CD14-positive monocyte (primary cell): ENCODE data around the gene KIF5C. TPM values are rescaled to one million over a fixed set of nuclear protein-coding genes. Genes with fewer than 3 reads are reported as not detected.

ENCODE experiments used
- DNase-seq, 3 donors: peaks; one replicate each; pipeline ENCODE4 v3.0.0-alpha.2; 2011 to 2022
- H2AFZ ChIP-seq: 2 replicates; pipeline ENCODE4 v1.6.0; 2012; ENCODE audit warnings: mild to moderate bottlenecking, low read depth, low read length, inconsistent platforms; ENCODE audit not compliant: insufficient read depth, poor library complexity, severe bottlenecking
- H3K27ac ChIP-seq, 2 donors: 1 replicate in 1 of 2; 2 replicates in 1 of 2; pipeline ENCODE4 v1.5.1; 2012 to 2013; ENCODE audit warnings: low read length in 2 of 2, control low read depth in 1 of 2, inconsistent platforms in 1 of 2, low read depth in 1 of 2, mild to moderate bottlenecking in 1 of 2
- H3K27me3 ChIP-seq, 2 donors: one replicate each; pipeline versions ENCODE4 v1.6.0 to v1.6.1; 2011 to 2013; ENCODE audit warnings: low read length in 2 of 2; ENCODE audit not compliant: control insufficient read depth in 2 of 2, insufficient read depth in 2 of 2
- H3K36me3 ChIP-seq, 2 donors: replicated peaks in 1 of 2; 1 replicate in 1 of 2; 2 replicates in 1 of 2; pipeline versions ENCODE4 v1.5.1 to v1.6.1; 2012 to 2013; ENCODE audit warnings: low read length in 2 of 2, control low read depth in 1 of 2, inconsistent platforms in 1 of 2, mild to moderate bottlenecking in 1 of 2; ENCODE audit not compliant: insufficient read depth in 2 of 2, control insufficient read depth in 1 of 2
- H3K4me1 ChIP-seq, 2 donors: 1 replicate in 1 of 2; 2 replicates in 1 of 2; pipeline versions ENCODE4 v1.5.1 to v1.6.1; 2012 to 2013; ENCODE audit warnings: low read length in 2 of 2, control low read depth in 1 of 2, inconsistent platforms in 1 of 2, mild to moderate bottlenecking in 1 of 2, moderate library complexity in 1 of 2; ENCODE audit not compliant: insufficient read depth in 2 of 2, control insufficient read depth in 1 of 2
- H3K4me2 ChIP-seq: replicated peaks from 2 replicates; pipeline ENCODE3; 2012; ENCODE audit warnings: low read length, moderate library complexity, mild to moderate bottlenecking; ENCODE audit not compliant: poor library complexity, severe bottlenecking; ENCODE audit errors: extremely low read depth
- H3K4me3 ChIP-seq, 3 experiments: fragments of 200-600 bp in 1 of 3; sonication (generic) in 1 of 3; replicated peaks in 1 of 3; 1 replicate in 2 of 3; 2 replicates in 1 of 3; pipeline ENCODE4 v1.5.1; 2011 to 2013; ENCODE audit warnings: low read length in 3 of 3, mild to moderate bottlenecking in 3 of 3, control low read depth in 2 of 3, low read depth in 2 of 3, inconsistent platforms in 1 of 3, moderate library complexity in 1 of 3
- H3K79me2 ChIP-seq: 2 replicates; pipeline ENCODE4 v1.6.0; 2012; ENCODE audit warnings: mild to moderate bottlenecking, control low read depth, inconsistent platforms, low read length, moderate library complexity; ENCODE audit not compliant: insufficient read depth
- H3K9ac ChIP-seq: 2 replicates; pipeline ENCODE4 v1.6.0; 2017; ENCODE audit warnings: low read length, mild to moderate bottlenecking; ENCODE audit not compliant: insufficient read depth, poor library complexity, severe bottlenecking
- H3K9me3 ChIP-seq, 2 donors: replicated peaks in 1 of 2; 1 replicate in 1 of 2; 2 replicates in 1 of 2; pipeline versions ENCODE4 v1.5.1 to v1.6.1; 2012 to 2013; ENCODE audit warnings: low read length in 2 of 2, control low read depth in 1 of 2; ENCODE audit not compliant: control insufficient read depth in 1 of 2, insufficient read depth in 1 of 2
- H4K20me1 ChIP-seq: 2 replicates; pipeline ENCODE4 v1.6.0; 2012; ENCODE audit warnings: mild to moderate bottlenecking, low read length, control low read depth, moderate library complexity; ENCODE audit not compliant: insufficient read depth
- H3K27ac Mint-ChIP-seq, 7 donors: one replicate each; pipeline ENCODE4 v1.8.0; 2020; ENCODE audit warnings: mild to moderate bottlenecking in 7 of 7, mixed read lengths in 7 of 7, moderate library complexity in 6 of 7, inconsistent platforms in 2 of 7
- H3K27me3 Mint-ChIP-seq, 3 donors: one replicate each; pipeline ENCODE4 v1.8.0; 2021 to 2022; ENCODE audit warnings: low read depth in 3 of 3, mild to moderate bottlenecking in 3 of 3, mixed read lengths in 3 of 3, moderate library complexity in 3 of 3, inconsistent platforms in 1 of 3
- H3K36me3 Mint-ChIP-seq, 2 donors: one replicate each; pipeline ENCODE4 v1.8.0; 2020; ENCODE audit warnings: mixed read lengths in 2 of 2, inconsistent platforms in 1 of 2, mild to moderate bottlenecking in 1 of 2
- H3K4me1 Mint-ChIP-seq: one replicate; pipeline ENCODE4 v1.8.0; 2020; ENCODE audit warnings: mild to moderate bottlenecking, mixed read lengths
- H3K4me3 Mint-ChIP-seq, 2 donors: one replicate each; pipeline ENCODE4 v1.8.0; 2020; ENCODE audit warnings: mild to moderate bottlenecking in 2 of 2, mixed read lengths in 2 of 2, moderate library complexity in 1 of 2
- H3K9me3 Mint-ChIP-seq, 7 donors: one replicate each; pipeline ENCODE4 v1.8.0; 2020 to 2022; ENCODE audit warnings: mixed read lengths in 7 of 7, mild to moderate bottlenecking in 6 of 7, moderate library complexity in 6 of 7, inconsistent platforms in 2 of 7
- CTCF ChIP-seq: fragments of 200-600 bp; IDR thresholded peaks from one replicate; pipeline ENCODE4 v1.8.0; 2022; ENCODE audit warnings: antibody characterized with exemption, mild to moderate bottlenecking
- WGBS: methylation state at CpG from one replicate; pipeline ENCODE4 v1.1.5; 2013; ENCODE audit warnings: missing lambda C conversion rate; ENCODE audit not compliant: insufficient coverage; 5-methylcytosine and 5-hydroxymethylcytosine counted together
- intact Hi-C, 2 donors: fragments of 100-400 bp; cut with micrococcal nuclease; formaldehyde crosslinking; loops; one replicate each; pipeline versions ENCODE4 v1.15.0 to v1.15.1; 2023
- polyA plus RNA-seq, 3 donors: library from polyadenylated mRNA; depleted of rRNA in 1 of 3; unstranded in 2 of 3; stranded (reverse) in 1 of 3; fragments of 300-500 nt in 2 of 3; fragments of >200 nt in 1 of 3; fragmentation: Illumina TruSeq in 2 of 3; gene quantifications; 1 replicate in 2 of 3; 2 replicates in 1 of 3; pipeline ENCODE4 v1.2.3, GENCODE V29; 2012 to 2021

The KIF5C gene
- polyA plus RNA-seq, 3 donors, result 0.04 TPM; not detected in 2

- H3K9ac ChIP-seq, result no peak overlapping the region
- Mint-ChIP-seq H3K4me1 (peaks cover 24% of the 10 kb centered on the region), H3K27me3 (no peaks in the 10 kb centered on the region), H3K9me3 (no peaks in the 10 kb centered on the region), H3K4me3 (no peak overlapping the region), H3K36me3 (no peaks in the 10 kb centered on the region), H3K27ac (no peak overlapping the region)
- H3K27me3 ChIP-seq, result no peaks in the 10 kb centered on the region
- H3K9me3 ChIP-seq, result no peaks in the 10 kb centered on the region
- no peaks in the 10 kb centered on the region for H3K36me3 ChIP-seq
- no peaks in the 10 kb centered on the region for H3K79me2 ChIP-seq
- H4K20me1 ChIP-seq, result no peaks in the 10 kb centered on the region
- intact Hi-C loops, result no loop called here
- H3K4me2 ChIP-seq, result no peak overlapping the region
- no peak for TF ChIP-seq CTCF
- DNase-seq, result no peak
- peak overlapping the region; percentile 15 for H2AFZ ChIP-seq
- no peak overlapping the region for H3K27ac ChIP-seq
- peaks cover 8 to 10% of the 10 kb centered on the region in 2 donors for H3K4me1 ChIP-seq
- H3K4me3 ChIP-seq, result no peak overlapping the region
Measured at GRCh38 chr2:148984449-148984848, 109.4 kb downstream of the KIF5C start.

- Histone ChIP-seq H3K4me3 (no peak overlapping the region), H2AFZ (peak overlapping the region; percentile 37), H4K20me1 (no peaks in the 10 kb centered on the region), H3K9ac (no peak overlapping the region), H3K4me2 (no peak overlapping the region), H3K36me3 (no peaks in the 10 kb centered on the region), H3K4me1 (peaks cover 8 to 10% of the 10 kb centered on the region in 2 donors), H3K27me3 (no peaks in the 10 kb centered on the region), H3K79me2 (no peaks in the 10 kb centered on the region), H3K27ac (no peak overlapping the region), H3K9me3 (no peaks in the 10 kb centered on the region)
- Mint-ChIP-seq H3K4me1 (peaks cover 23% of the 10 kb centered on the region), H3K27ac (peak overlapping the region in 3 of 7 donors; percentile 5 to 38 (median 37)), H3K27me3 (no peaks in the 10 kb centered on the region), H3K9me3 (no peaks in the 10 kb centered on the region), H3K36me3 (no peaks in the 10 kb centered on the region), H3K4me3 (peak overlapping the region in 1 of 2 donors; percentile 2)
- WGBS, result 0% methylated on average over 1 of the region's 6 CpGs
- DNase-seq, result no peak
- no peak for TF ChIP-seq CTCF
- intact Hi-C loops, result no loop called here
Measured at GRCh38 chr2:148987286-148987685, 112.3 kb downstream of the KIF5C start.
